22Rv1 (cell line): ENCODE results near the gene TRIM42.

Experiments used
- H3K27ac ChIP-seq: fragments of 450-650 bp; 2 replicates; pipeline ENCODE4 v1.5.1; 2017
- CTCF ChIP-seq: fragments of 450-650 bp; IDR thresholded peaks from 2 replicates; pipeline ENCODE4 v1.5.1; 2017; ENCODE audit warnings: mild to moderate bottlenecking
- ZFX ChIP-seq: fragments of 450-650 bp; IDR thresholded peaks from 2 replicates; pipeline ENCODE4 v1.6.1; 2017; ENCODE audit warnings: antibody characterized with exemption, borderline replicate concordance

TRIM42 gene

GRCh38 chr3:140702281-140702680 lies 24.4 kb downstream of the TRIM42 start:
- TF ChIP-seq CTCF (no peak), ZFX (no peak)
- H3K27ac ChIP-seq = no peak overlapping the region

- H3K27ac ChIP-seq = no peak overlapping the region
- TF ChIP-seq ZFX = no peak
- no peak for TF ChIP-seq CTCF
These were observed 25.6 kb downstream of the TRIM42 start for GRCh38 chr3:140703496-140703895.

GRCh38 chr3:140704733-140705132 lies 26.9 kb downstream of the TRIM42 start:
- H3K27ac ChIP-seq = no peak overlapping the region
- TF ChIP-seq CTCF (no peak), ZFX (no peak)

DNA sequence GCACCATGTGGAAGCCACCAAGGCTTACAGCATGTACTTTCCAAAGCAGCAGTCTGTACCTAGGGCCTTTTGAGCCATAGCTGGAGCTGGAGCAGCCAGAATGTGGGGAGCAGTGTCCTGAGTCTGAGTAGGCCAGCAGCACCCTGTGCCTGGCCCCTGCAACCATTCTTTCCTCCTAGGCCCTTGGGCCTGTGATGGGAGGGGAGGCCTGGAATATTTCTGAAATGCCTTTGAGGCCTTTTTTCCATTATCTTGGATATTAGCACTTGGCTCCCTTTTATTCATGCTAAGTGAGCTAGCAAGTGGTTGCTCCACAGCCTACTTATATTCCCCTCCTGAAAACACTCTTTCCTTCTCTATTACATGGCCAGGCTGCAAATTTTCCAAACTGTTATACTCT lies 28.1 kb downstream of the TRIM42 start:
- TF ChIP-seq ZFX (no peak), CTCF (no peak)
- H3K27ac ChIP-seq = no peak overlapping the region

- H3K27ac ChIP-seq = no peak overlapping the region
- TF ChIP-seq CTCF (no peak), ZFX (no peak)
These were observed 28.5 kb downstream of the TRIM42 start for GRCh38 chr3:140706360-140706759.

GRCh38 chr3:140708815-140709214 lies 31.0 kb downstream of the TRIM42 start:
- no peak for TF ChIP-seq CTCF
- TF ChIP-seq ZFX = no peak

GRCh38 chr3:140709751-140710150 lies 31.9 kb downstream of the TRIM42 start:
- TF ChIP-seq ZFX (no peak), CTCF (no peak)
- H3K27ac ChIP-seq = no peak overlapping the region

More at GRCh38 chr3:140708815-140709214, 31.0 kb downstream of the TRIM42 start:
- no peak overlapping the region for H3K27ac ChIP-seq
